ENCODE results near the gene TMEM178B.
"Not testable (repeated sequence)": the region's sequence is repeated elsewhere in the genome, so short reads cannot be mapped to it uniquely, and the experiment has no call there.

The TMEM178B gene

GRCh38 chr7:141142058-141142457 is 68.2 kb downstream of the TMEM178B start:
- no peak for DNase-seq (ENCODE audit: low read depth)

- no peak for DNase-seq (ENCODE audit: low read depth)
Observed at GRCh38 chr7:141144921-141145629, 71.2 kb downstream of the TMEM178B start.

- DNase-seq (ENCODE audit: low read depth), result no peak
Observed at GRCh38 chr7:141145630-141145982, 71.7 kb downstream of the TMEM178B start.

- no peak for DNase-seq (ENCODE audit: low read depth)
Observed at GRCh38 chr7:141147482-141147881, 73.6 kb downstream of the TMEM178B start.

DNA sequence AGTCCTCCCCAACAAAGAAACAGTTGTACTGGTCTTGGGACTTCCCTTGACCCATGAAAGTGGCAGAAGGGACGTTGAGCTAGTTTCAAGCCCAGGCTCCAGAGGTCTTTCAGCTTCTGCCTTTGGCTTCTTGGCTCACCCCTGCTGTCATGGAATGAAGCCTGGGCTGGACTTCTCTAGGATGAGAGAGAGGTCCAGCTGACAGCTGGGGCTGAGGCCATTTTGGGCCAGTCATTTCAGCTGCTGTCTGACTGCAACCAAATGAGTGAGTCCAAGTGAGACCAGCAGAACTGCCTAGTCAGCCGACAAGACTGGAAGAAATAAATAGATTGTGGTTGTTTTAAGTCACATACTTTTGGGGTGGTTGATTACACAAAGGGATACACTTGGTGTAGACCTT is 76.6 kb downstream of the TMEM178B start:
- no peak for DNase-seq (ENCODE audit: low read depth)

- DNase-seq (ENCODE audit: low read depth), result no peak
Observed at GRCh38 chr7:141151746-141152145, 77.9 kb downstream of the TMEM178B start.

DNA sequence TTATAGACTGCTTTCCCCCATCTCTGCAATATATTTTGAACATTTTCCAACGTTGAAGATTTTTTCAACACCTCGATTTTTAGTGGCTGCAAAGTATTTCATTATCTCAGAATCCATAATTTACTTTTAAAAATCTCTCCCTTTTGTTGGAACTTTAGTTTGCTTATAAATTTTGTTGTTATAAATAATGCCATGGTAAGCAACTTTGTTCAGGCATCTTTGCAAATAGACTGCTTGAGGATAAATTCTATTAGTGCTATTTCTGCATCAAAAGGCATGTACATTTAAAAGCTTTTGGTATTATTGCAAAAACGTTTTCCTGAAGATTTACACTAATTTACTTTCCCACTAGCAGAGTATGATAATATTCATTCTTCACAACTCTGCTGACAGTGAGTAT is 79.4 kb downstream of the TMEM178B start:
- no peak for DNase-seq (ENCODE audit: low read depth)

GRCh38 chr7:141154131-141154732 is 80.4 kb downstream of the TMEM178B start:
- no peak for DNase-seq (ENCODE audit: low read depth)

GRCh38 chr7:141156407-141156806 is 82.5 kb downstream of the TMEM178B start:
- no peak for DNase-seq (ENCODE audit: low read depth)

DNA sequence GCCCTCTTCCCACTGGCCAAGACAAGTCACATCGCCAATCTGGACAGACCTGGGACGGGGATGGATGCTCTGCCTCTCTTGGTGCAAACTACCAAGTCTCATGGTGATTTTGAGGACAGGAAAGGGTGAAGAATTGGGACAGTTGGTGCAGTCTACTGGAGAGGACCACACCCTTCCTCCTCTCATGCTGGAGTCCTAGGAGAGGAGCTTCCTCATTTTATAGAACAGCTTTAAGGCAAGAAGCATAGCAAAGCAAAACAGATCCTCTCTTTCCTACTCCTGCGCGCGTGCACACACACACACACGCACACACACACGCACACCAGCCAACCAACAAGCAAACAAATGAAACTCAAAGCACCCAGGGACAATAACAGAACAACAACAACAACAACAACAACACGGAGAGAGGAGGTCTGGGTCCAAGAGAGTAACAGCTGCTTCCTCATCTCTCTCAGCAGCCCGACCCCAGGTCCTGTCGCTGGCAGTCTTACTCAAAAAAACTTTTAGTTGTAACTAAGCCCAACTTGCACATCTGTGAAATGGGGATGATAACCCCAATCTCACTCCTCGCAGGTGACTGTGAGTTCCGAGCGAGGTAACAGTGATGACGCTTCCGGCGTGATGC is 83.4 kb downstream of the TMEM178B start:
- no peak for DNase-seq (ENCODE audit: low read depth)

DNA sequence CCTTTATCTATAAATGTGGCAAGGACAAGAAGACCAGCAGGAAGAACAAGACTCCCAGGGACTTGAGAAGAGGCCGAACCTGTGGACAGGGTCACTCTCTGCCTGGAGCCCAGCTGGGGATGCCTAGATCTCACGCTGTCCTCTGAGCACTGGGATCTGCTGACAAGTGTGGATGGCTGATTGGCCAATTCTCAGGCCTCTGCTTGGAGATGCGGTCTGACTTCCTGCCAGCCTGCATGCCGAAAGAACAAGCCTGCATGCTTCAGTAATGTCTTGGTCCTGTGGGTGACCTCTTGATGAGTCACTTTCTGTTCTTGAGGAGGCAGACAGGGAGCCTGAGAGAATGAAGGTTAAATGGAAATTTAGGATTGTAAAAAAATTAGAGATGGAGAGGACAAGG is 84.7 kb downstream of the TMEM178B start:
- no peak for DNase-seq (ENCODE audit: low read depth)

GRCh38 chr7:141160246-141160860 is 86.5 kb downstream of the TMEM178B start:
- no peak for DNase-seq (ENCODE audit: low read depth)

DNA sequence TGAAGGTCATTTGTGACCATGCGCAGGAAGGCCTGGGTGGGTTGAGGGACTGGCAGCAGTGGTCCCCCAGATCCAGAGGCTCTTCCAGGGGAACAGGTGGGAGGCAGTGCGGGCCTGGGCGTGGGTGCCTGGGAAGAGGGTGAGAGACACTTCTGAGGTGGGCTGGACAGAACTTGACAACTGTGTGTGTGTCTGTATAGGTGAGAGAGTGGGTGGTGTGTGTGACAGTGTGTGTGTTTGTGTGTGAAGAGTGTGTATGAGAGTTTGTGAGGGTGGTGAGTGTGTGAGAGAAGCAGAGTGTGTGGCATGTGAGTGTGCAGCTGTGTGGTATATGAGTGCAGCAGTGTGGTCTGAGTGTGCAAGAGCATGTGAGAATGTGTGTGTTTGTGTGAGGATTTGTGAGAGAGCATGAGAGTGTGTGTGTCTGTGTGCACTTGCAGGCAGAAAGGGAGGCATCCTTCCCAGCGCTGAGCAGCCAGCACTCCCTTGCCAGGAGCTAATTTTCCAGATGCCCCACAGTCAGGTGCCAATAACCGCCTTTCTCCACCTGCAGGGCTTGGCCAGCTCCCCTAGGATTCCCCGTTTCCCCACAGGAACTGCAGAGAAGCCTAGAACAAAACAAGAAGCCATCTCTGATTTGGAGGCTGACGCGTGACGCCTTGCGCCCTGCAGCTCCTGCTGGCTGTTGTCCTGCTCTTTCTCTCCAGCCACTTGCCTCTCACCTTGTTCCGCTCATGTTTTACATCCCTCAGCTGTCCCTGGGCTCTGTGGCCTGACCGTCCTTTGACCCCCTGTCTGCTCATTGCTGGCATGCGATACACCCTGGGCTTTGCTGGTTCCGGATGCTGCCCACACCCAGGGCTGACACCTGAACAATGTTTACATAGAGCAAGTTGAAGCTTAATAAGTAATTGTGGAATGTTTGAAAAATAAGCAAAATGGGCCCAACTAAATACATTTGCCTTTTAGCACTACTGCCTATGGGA is 88.0 kb downstream of the TMEM178B start:
- no peak for DNase-seq (ENCODE audit: low read depth)

- DNase-seq (ENCODE audit: low read depth), result no peak
Observed at GRCh38 chr7:141165521-141165920, 91.7 kb downstream of the TMEM178B start.

- DNase-seq (ENCODE audit: low read depth), result no peak
Observed at GRCh38 chr7:141166926-141167325, 93.1 kb downstream of the TMEM178B start.

GRCh38 chr7:141167381-141167964 is 93.6 kb downstream of the TMEM178B start:
- no peak for DNase-seq (ENCODE audit: low read depth)

- not testable (repeated sequence) for DNase-seq (ENCODE audit: low read depth)
Observed at GRCh38 chr7:141169157-141169556, 95.3 kb downstream of the TMEM178B start.

DNA sequence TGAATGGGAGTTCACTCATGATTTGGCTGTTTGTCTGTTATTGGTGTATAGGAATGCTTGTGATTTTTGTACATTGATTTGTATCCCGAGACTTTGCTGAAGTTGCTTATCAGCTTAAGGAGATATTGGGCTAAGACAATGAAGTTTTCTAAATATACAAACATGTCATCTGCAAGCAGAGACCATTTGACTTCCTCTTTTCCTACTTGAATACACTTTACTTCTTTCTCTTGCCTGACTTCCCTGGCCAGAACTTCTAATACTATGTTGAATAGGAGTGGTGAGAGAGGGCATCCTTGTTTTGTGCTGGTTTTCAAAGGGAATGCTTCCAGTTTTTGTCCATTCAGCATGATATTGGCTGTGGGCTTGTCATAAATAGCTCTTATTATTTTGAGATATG is 101.9 kb downstream of the TMEM178B start:
- DNase-seq (ENCODE audit: low read depth), result not testable (repeated sequence)

DNA sequence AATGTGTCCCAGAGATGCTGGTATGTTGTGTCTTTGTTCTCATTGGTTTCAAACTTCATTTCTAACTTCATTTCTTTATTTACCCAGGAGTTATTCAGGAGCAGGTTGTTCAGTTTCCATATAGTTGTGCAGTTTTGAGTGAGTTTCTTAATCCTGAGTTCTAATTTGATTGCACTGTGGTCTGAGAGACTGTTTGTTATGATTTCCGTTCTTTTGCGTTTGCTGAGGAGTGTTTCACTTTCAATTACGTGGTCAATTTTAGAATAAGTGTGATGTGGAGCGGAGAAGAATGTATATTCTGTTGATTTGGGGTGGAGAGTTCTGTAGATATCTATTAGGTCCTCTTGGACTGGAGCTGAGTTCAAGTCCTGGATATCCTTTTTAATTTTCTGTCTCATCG is 103.3 kb downstream of the TMEM178B start:
- DNase-seq (ENCODE audit: low read depth), result not testable (repeated sequence)

DNA sequence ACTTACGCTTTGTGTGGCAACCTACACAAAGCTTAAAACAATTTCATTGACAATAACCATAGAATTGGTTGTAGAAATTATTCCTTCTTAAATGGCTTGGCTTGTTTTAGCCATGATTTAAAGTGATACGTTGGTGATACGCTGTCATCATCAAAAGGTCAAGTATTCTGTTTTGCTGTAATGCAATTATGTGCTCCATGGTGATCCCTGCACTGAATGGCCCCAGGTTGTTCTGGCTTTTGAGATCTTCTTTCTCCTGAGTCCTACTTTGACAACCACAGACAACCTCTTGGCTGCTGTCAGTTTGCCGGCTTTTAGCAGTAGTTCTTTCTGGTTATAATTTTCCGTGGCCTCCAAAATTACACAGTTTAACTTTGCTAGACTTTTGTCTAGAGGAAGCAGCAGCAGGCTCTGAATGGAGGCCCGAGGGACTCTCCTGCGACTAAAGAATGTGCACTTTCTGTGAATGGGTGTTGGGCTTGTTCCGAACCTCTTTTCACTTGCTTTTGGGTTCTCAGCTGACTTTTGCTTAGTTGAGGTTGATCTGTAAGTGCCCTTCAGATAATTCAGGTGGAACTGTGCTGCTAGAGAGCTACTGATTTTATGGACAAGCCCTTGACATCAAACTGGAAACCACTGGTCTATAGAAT is 104.7 kb downstream of the TMEM178B start:
- no peak for DNase-seq (ENCODE audit: low read depth)

- no peak for DNase-seq (ENCODE audit: low read depth)
Observed at GRCh38 chr7:141181812-141182211, 107.9 kb downstream of the TMEM178B start.

Data from stimulated activated CD8-positive, alpha-beta memory T cell treated with anti-CD3 and anti-CD28 coated beads, Interleukin-12 subunit alpha, Interleukin-12 subunit beta, amount 100 ng/mL, for 1 hour (primary cell).